DMS53 treated with DMSO at 0.1 percent for 48 hours (cell line): Measurements from ENCODE around the gene IKZF3.
"Not testable (repeated sequence)": the region's sequence is repeated elsewhere in the genome, so short reads cannot be mapped to it uniquely, and the experiment has no call there.

ENCODE experiments used
- DNase-seq: peaks from one replicate; lab custom pipeline; 2025; ENCODE audit not compliant: unreplicated experiment; lab: John Stamatoyannopoulos, UW

Gene IKZF3

DNA sequence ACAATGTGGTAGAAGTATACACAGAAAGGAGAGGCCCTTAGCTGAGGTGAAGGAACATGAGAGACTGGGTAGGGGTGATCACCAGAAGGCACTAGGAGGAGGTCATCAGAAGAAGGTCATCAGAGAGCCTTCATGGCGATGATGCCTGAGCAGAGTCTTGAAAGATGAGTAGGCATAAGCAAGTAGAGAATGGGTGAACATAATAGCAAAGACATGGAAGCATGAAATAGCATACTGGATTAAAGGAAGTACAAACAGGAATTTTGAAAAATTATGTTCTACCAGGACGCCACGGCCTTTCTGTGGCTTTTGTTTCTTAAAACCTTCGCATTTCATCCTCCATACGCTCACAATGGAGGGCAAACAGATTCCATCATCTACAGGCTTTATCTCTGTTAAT lies 2.9 kb downstream of the IKZF3 start:
- no peak for DNase-seq

DNA sequence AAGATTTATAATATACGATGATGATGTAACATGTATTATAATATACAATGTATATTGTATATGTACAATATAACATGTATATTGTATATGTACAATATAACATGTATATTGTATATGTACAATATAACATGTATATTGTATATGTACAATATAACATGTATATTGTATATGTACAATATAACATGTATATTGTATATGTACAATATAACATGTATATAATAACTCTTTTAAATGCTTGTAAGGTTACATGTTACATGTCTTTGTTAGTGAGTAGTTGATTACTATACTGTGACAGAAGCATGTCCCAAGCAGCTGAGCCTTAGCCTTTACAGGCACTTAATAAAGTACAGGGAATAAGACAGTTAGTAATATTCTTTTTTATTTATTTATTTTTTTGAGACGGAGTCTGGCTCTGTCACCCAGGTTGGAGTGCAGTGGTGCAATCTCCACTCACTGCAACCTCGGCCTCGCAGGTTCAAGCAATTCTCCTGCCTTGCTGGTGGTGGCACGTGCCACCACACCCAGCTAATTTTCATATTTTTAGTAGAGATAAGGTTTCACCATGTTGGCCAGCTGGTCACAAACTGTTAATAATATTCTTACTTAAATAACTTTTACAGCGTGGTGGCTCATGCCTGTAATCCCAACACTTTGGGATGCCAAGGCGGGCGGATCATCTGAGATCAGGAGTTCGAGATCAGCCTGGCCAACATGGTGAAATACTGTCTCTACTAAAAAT lies 8.0 kb downstream of the IKZF3 start:
- not testable (repeated sequence) for DNase-seq

DNA sequence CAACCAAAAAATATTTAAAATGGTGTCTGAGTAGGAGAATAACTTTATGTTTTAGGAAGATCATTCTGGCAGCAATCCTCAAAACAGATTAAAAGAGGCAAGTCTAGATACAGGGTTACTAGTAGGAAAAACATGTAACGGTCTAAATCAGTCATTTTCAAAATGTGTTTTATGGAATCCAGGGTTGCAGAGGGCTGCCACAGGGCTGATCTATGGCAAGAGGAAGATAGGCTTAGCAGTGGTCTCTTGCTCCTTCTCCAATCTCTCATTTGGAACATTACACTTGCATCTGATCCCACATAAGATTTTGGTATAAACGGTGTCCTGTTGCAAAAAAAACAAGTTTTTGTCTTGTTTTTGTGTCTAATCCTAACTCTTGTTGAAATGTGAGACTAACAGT lies 9.2 kb downstream of the IKZF3 start:
- no peak for DNase-seq

DNA sequence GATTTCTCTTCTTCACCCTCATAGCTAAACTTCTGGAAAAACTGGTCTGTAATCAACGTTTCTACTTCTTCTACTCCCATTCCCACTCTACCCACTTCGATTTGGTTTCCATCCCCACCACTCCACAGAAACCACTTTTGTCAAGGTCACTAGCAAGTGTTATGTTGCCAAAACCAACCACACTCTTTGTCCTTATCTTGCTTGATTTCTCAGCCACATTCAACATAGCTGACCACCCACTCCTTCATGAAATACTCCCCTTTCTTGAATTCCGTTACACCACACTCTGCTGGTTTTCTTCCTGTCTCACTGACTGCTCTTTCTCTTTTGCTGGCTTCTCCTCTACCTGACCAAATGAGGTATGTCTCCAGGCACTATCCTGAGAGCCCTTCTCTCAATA lies 11.9 kb downstream of the IKZF3 start:
- no peak for DNase-seq

DNA sequence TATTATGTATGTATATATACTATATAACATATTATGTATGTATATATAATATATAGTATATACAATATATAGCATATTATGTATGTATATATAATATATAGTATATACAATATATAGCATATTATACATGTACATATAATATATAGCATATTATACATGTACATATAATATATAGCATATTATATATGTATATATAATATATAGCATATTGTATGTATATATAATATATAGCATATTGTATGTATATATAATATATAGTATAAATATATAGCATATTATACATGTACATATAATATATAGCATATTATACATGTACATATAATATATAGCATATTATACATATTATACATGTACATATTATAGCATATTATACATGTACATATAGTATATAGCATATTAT lies 13.9 kb downstream of the IKZF3 start:
- DNase-seq = not testable (repeated sequence)

DNA sequence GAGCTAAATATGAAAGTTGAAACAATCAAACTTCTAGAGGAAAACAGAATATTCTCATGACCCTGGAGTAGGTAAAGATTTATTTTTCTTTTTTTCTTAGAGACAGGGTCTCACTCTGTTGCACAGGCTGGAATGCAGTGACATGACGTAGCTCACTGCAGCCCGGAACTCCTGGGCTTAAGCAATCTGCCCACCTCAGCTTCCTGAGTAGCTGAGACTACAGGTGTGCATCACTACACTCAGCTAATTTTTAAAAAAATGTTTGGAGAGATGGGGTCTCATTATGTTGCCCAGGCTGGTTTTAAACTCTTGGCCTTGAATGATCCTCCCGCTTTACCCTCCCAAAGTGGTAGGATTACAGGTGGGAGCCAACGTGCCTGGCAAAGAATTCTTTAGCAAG lies 15.5 kb downstream of the IKZF3 start:
- DNase-seq = no peak

DNA sequence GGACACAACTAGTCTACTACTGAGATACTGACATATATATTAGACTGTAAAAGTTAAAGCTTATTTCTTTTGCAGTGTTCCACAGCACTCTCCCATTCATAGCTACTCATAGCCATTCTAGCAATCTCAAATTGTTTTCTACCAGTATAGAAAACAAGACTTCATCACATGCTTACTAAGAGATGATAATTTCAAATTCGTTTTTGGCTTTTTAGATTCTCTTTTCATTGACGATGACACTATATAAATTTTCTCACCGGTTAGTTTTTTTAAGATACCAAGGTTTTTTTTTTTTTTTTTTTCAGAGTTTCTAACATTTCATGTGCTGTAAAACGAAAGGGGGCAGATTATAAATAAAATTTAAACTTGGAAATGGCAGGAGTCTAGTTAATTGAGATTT lies 17.9 kb downstream of the IKZF3 start:
- no peak for DNase-seq

DNA sequence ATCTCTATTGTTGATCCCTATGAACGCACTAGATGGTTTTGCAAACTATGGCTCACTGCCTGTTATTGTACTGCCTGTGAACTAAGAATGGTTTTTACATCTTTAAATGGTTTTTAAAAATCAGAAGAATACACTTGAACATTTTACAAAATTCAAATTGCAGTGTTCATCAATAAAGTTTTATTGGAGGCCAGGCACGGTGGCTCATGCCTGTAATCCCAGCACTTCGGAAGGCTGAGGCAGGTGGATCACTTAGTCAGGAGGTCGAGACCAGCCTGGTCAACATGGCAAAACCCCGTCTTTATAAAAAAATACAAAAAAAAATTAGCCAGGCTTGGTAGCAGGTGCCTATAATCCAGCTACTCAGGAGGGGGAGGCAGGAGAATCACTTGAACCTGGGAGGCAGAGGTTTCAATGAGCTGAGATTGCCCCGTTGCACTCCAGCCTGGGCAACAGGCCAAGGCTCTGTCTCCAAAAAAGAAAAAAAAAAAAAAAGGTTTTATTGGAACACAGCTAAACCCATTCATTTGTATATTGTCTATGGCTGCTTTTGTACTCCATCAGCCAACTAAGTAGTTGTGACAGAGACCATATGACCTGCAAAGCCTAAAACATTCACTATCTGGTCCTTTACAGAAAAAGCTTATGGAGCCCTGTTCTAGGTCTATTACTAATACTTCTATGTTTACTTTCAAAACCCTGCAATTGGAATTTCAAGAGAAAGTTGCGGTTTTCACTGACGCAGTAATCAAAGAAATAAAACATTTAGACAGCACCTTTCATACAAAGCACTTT lies 18.9 kb downstream of the IKZF3 start:
- no peak for DNase-seq

DNA sequence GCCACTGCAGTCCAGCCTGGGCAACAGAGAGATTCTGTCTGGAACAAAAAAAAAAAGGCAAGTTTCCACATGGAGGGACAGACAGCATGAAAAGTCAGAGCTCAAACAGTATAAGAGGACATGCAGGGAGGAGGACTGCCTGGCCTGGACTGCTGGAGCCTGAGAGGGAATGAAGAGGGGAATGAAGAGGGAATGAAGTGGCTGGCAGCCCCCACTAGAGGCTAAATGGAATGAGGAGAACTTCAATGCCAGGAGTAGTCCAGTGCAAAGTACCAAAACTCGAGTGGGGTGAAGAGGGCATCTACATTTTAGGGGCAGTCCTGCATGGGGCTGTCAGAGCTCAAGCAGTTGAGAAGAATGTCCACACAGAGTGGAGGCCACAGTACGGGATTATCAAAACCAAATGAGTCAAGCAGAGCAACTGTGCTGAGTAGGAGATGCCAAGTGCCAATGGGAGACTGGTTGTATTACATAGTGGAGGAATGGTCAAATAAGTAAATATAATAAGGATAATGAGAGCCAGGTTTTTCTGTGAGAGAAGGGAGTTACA lies 22.9 kb downstream of the IKZF3 start:
- no peak for DNase-seq

DNA sequence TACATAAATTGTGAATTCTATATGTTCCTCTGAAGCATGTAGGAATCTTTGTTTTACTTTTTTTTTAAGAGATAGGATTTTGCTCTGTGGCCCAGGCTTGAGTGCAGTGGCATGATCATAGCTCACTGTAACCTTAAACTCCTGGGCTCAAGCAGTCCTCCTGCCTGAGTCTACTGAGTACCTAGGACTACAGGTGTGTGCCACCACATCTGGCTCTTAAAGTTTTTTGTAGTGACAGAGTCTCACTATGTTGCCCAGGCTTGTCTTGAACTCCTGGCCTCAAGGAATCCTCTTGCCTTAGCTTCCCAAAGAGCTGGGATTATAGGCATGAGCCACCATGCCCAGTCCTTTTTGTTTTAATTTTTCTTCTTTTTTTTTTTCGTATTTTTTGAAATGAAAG lies 25.3 kb downstream of the IKZF3 start:
- no peak for DNase-seq

DNA sequence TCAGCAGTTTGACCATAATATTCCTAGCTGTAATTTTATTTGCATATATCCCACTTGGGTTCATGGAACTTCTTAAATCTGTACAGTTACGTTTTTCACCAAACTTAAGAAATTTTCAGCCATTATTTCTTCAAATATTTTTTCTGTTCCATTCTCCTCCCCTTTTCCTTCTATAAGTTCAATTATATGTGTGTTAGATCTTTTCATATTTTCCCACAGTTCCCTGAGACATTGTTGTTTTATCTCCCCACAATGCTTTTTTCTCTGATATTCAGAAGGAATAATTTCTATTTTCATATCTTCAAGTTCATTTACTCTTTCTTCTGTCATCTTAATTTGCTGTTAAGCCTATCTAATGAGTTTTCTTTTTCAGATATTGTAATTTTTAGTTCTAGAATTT lies 26.1 kb downstream of the IKZF3 start:
- DNase-seq = no peak

DNA sequence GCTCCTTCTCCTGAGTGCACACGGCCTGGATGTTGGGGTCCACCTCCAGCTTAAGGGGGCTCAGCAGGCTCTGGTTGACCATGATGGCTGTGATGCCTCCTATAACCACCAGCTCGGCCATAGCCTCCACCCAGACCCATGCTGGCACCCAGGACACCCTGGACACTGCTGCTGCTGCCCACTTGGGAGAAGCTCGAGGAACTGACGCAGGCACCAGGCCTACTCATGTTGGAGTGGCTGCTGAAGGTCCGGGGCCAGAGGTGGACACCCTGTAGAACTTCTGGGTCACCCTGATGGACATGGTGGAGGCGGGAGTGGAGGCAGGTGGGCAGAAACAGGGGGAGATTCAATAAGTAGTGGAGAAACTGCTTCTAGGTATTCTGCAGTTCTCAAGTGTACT lies 28.0 kb downstream of the IKZF3 start:
- DNase-seq = no peak

DNA sequence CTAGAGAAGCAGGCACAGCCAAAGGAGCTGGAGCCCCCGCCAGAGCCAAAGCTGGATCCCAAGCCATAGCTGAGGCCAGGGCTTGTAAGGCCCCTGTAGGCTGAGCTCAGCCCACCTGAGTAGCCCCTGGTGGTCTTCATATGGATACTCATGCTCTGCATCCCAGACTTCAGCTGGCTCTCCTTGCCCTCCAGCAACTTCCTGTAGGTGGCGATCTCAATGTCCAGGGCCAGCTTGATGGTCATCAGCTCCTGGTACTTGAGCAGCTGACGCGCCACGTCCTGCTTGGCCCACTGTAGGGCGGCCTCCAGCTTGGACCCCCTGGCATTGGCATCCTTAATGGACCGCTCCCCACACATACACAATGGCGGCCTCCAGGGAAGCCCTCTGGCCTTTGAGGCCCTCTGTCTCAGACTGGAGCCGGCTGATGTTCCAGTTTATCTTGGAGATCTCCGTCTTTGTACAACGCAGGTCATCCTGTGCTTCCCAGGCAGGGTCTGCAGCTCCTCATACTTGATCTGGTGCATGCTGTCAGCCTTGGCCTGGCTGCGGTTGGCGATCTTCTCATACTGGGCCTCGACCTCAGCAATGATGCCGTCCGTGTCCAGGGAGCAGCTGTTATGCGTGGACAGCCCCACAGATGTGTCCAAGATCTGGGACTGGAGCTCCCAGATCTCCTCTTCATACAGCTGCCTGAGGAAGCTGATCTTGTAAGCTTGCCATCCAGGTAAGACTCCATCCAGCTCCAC lies 28.9 kb downstream of the IKZF3 start:
- DNase-seq = no peak

DNA sequence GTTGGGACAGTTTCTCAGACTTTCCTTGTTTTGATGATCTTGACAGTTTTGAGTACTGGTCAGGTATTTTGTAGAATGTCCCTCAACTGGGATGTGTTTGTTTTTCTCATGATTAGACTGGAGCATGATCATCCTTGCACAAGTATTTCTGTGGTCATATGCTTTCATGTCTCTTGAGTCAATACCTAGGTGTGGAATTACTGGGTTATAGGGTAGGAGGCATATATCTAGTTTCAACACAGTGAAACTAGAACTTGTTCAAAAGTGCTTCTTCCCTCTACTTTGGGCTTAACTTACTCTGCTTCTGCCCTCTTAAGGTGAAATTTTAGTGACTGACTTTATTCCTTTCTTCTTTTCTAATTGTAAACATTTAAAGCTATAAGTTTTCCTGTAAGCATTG lies 30.1 kb downstream of the IKZF3 start:
- no peak for DNase-seq

DNA sequence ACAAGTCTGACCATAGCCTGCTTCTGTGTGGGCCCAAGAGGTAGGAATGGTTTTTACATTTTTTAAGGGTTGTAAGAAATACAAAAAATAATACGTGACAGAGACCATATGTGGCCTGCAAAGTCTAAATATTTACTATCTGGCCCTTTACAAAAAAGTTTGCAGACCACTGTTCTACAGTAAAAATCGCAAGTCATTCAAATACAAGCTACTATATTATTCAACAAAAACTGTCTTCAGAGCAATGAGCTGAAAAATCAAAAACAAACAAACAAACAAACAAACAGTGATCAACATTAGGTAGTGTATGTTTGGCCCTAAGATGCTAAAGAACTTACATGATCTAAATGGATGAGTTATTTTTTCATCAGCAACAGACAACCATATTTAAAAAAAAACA lies 32.5 kb downstream of the IKZF3 start:
- DNase-seq = no peak

DNA sequence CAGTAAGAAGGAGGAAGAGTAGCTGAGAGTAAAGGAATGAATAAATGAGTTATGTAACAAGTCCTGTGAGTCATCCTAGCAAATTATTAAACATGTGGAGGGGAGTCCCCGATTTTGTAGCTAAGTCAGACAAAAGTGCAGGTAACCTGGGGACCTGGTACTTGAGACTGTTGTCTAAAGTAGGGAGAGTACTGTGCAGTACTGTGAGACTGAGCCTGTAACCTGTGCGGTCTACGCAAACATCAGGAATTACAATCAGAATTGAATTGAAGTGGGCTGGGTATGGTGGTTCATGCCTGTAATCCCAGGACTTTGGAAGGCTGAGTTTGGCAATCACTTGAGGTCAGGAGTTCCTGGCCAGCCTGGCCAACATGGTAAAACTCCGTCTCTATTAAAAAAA lies 35.7 kb downstream of the IKZF3 start:
- DNase-seq = no peak

DNA sequence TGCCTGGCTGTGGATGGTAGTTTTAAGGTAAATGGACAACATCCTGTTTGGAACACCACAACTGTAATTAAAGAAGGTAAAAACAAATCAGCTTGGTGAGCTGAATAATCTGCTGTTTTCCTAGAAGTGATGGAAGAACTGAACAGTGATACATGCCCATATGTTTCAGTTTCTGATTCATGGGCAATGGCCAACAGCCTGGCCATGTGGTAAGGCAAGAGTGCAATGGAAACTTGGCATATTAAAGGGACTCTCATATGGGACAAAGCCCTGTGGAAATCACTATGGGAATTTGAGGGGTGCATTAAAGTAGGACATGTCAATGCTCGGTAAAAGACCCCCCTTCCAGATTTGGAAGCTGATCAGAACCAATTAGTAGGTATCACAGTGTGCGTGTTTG lies 37.8 kb downstream of the IKZF3 start:
- DNase-seq = no peak

DNA sequence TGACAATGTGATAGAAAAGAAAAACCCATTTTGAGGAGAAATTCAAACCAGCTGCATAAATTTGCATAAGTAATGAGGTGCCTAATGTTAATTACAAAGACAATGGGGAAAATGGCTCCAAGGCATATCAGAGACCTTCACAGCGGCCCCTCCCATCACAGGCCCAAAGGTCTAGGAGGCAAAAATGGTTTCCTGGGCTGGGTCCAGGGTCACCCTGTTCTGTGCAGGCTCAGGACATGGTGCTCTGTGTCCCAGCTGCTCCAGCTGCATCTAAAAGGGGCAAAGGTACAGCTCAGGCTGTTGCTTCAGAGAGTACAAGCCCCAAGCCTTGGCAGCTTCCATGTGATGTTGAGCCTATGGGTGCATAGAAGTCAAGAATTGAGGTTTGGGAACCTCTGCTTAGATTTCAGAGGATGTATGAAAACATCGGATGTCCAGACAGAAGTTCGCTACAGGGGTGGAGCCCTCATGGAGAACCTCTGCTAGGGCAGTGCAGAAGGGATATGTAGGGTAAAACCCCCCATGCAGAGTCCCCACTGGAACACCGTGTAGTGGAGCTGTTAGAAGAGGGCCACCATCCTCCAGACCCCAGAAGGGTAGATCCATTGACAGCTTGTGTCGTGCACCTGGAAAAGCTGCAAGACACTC lies 40.6 kb downstream of the IKZF3 start:
- no peak for DNase-seq

DNA sequence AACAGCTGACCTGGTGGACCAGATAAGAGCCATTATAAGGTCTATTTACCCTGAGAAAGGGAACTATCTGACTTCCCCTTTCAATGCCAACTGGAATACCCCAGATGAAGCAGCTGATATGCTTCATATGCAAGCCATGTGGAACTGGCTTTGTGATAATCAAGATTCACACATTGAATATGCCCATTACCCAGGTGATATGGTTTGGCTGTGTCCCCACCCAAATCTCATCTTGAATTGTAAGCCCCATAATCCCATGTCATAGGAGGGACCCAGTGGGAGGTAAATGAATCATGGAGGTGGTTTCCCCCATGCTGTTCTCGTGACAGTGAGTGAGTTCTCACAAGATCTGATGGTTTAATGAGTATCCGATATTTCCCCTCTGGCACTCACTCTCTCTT lies 42.1 kb downstream of the IKZF3 start:
- DNase-seq = no peak

DNA sequence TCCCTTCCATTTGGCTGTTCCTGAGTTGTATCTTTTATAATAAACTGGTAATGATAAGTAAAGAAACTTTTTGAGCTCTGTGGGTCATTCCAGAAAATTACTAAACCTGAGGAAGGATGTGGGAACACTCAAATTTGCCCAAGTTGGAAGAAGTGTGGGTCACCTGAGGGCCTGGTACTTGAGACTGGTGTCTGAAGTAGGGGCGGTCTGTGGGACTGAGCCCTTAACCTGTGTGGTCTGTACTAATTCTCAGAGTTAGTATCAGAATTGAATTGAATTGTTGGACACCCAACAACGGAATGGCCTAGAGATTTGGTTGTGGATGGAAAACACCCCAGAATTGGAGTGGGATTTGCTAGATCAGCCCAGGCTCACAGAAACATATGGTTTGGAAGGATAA lies 43.1 kb downstream of the IKZF3 start:
- no peak for DNase-seq

DNA sequence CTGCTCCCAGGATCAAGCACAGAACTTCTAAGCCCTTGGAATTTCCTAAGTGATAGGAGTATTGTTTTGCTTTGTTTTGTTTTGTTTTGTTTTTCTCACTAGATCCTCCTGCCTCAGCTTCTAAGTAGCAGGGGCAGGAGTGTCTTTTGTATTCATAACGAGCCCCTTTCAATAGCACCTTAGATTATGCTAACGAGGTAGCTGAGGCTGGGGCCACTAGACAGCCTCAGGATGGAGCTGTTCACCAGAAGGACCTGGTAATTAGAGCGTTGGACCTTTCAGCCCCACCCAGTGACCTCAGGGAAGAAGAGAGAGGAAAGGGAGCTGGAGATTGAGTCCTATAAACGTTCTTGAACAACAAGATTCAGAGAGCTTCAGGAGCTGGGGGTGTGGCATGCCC lies 43.6 kb downstream of the IKZF3 start:
- DNase-seq = no peak
